PC-9 (cell line): ENCODE measurements around the gene DRAM1. TPM values are rescaled to one million over a fixed set of nuclear protein-coding genes. Genes with fewer than 3 reads are reported as not detected.

Experiments used
- BruUV-seq: library from RNA; stranded (reverse); fragments of 400-500 nt; replicated peaks from 2 replicates; lab custom pipeline; 2021; lab: Mats Ljungman, UMichigan
- CTCF ChIA-PET: fragments of 300-600 bp; sonication (Branson Sonifier 250); formaldehyde crosslinking; loops from one replicate; lab custom pipeline; 2022; ENCODE audit warnings: antibody characterized with exemption; lab: Charles Lee
- POLR2A ChIA-PET: fragments of 300-600 bp; sonication (Branson Sonifier 250); formaldehyde crosslinking; loops from one replicate; lab custom pipeline; 2022; ENCODE audit warnings: antibody characterized with exemption; ENCODE audit not compliant: unreplicated experiment; lab: Charles Lee
- DNase-seq, 2 experiments: peaks; one replicate each; pipeline versions ENCODE4 v3.0.0 to v3.0.0-alpha.2; 2015 to 2022; ENCODE audit warnings: mixed read lengths in 1 of 2
- H2AFZ ChIP-seq: fragments of 200-600 bp; sonication (generic); 2 replicates; pipeline ENCODE4 v1.8.1; 2017; ENCODE audit warnings: antibody characterized with exemption
- H3F3A ChIP-seq: fragments of 200-600 bp; sonication (generic); 2 replicates; pipeline ENCODE4 v1.8.1; 2017; ENCODE audit warnings: antibody characterized with exemption, mild to moderate bottlenecking, low read depth; ENCODE audit not compliant: insufficient read depth
- H3K27ac ChIP-seq: fragments of 200-600 bp; sonication (generic); 2 replicates; pipeline ENCODE4 v1.6.1; 2016; ENCODE audit warnings: mixed run types
- H3K27me3 ChIP-seq: fragments of 200-600 bp; sonication (generic); 2 replicates; pipeline ENCODE4 v1.6.1; 2016; ENCODE audit warnings: low read depth, mixed run types; ENCODE audit not compliant: insufficient read depth
- H3K36me3 ChIP-seq: fragments of 200-600 bp; sonication (generic); 2 replicates; pipeline ENCODE4 v1.6.1; 2016; ENCODE audit warnings: low read depth, mixed run types
- H3K4me1 ChIP-seq: fragments of 200-600 bp; sonication (generic); replicated peaks from 2 replicates; pipeline ENCODE4 v1.6.1; 2016; ENCODE audit warnings: mixed run types; ENCODE audit not compliant: insufficient read depth
- H3K4me2 ChIP-seq: fragments of 200-600 bp; sonication (generic); 2 replicates; pipeline ENCODE4 v1.6.1; 2017; ENCODE audit warnings: mixed run types
- H3K4me3 ChIP-seq: fragments of 200-600 bp; sonication (generic); 2 replicates; pipeline ENCODE4 v1.6.1; 2016; ENCODE audit warnings: mixed run types
- H3K79me2 ChIP-seq: fragments of 200-600 bp; sonication (generic); 2 replicates; pipeline ENCODE4 v1.6.1; 2017; ENCODE audit warnings: low read depth, mixed run types
- H3K9me2 ChIP-seq: fragments of 200-600 bp; sonication (generic); 2 replicates; pipeline ENCODE4 v1.8.1; 2017; ENCODE audit warnings: mild to moderate bottlenecking; ENCODE audit not compliant: insufficient read depth
- H3K9me3 ChIP-seq: fragments of 200-600 bp; sonication (generic); 2 replicates; pipeline ENCODE4 v1.8.1; 2016; ENCODE audit warnings: low read depth; ENCODE audit not compliant: insufficient read depth
- H4K20me1 ChIP-seq: fragments of 200-600 bp; sonication (generic); 2 replicates; pipeline ENCODE4 v1.8.1; 2017; ENCODE audit not compliant: insufficient read depth
- CTCF ChIP-seq: fragments of 200-600 bp; sonication (generic); conservative IDR thresholded peaks from 2 replicates; pipeline ENCODE4 v1.6.1; 2017; ENCODE audit warnings: mixed run types, antibody characterized with exemption, mild to moderate bottlenecking, moderate library complexity
- EZH2 ChIP-seq: fragments of 200-600 bp; sonication (generic); IDR thresholded peaks from 2 replicates; pipeline ENCODE4 v1.8.0; 2017; ENCODE audit warnings: antibody characterized with exemption, low read depth
- intact Hi-C: fragments of 100-400 bp; cut with micrococcal nuclease; formaldehyde crosslinking; loops from one replicate; pipeline ENCODE4 v1.10.0; 2022; ENCODE audit not compliant: unreplicated experiment
- total RNA-seq: library from RNA; stranded (reverse); gene quantifications from 2 replicates; pipeline ENCODE4 v1.2.3, GENCODE V29; 2021

Gene DRAM1
- total RNA-seq, 1 experiment from 2014 or later = 6.2 TPM

GRCh38 chr12:101933866-101934514, 56.6 kb downstream of the DRAM1 start:
- Histone ChIP-seq H3K4me1 (no peaks in the 10 kb centered on the region), H3F3A (no peaks in the 10 kb centered on the region), H3K4me2 (no peak overlapping the region), H3K9me3 (no peaks in the 10 kb centered on the region), H3K79me2 (no peaks in the 10 kb centered on the region), H3K27ac (no peak overlapping the region), H3K4me3 (no peak overlapping the region), H3K9me2 (no peaks in the 10 kb centered on the region), H3K36me3 (no peaks in the 10 kb centered on the region), H3K27me3 (no peaks in the 10 kb centered on the region), H4K20me1 (no peaks in the 10 kb centered on the region), H2AFZ (no peak overlapping the region)
- BruUV-seq = no TSS peak
- no peak for DNase-seq
- intact Hi-C loops = loop anchor here (10.0 kb wide), 1 partner anchor 551 kb away; the partner anchor contains the start of gene IGF1
- CTCF ChIA-PET = interaction anchor here (0.7 kb wide), 1 partner anchor 164 kb away, joined by 4 read pairs; no protein-coding TSS in a partner anchor
- POLR2A ChIA-PET = no interaction called here
- TF ChIP-seq EZH2 (no peak), CTCF (no peak)

GRCh38 chr12:101935890-101936746, 58.7 kb downstream of the DRAM1 start:
- no peaks in the 10 kb centered on the region for H3K4me1 ChIP-seq
- DNase-seq = peak in 1 of 2 experiments; percentile 10
- no peaks in the 10 kb centered on the region for H3K9me3 ChIP-seq
- H3K27me3 ChIP-seq = no peaks in the 10 kb centered on the region
- intact Hi-C loops = loop anchor here (5.0 to 10.0 kb wide), 4 partner anchors 59 to 549 kb away; partner anchors contain the start of genes ARL1, DRAM1 and IGF1
- H3K9me2 ChIP-seq = no peaks in the 10 kb centered on the region
- H3K4me2 ChIP-seq = no peak overlapping the region
- peak overlapping the region; percentile 53; the same call in 1 of the 2 replicates for H2AFZ ChIP-seq
- H3K36me3 ChIP-seq = no peaks in the 10 kb centered on the region
- TF ChIP-seq CTCF (no peak), EZH2 (no peak)
- H3K4me3 ChIP-seq = no peak overlapping the region
- no peaks in the 10 kb centered on the region for H4K20me1 ChIP-seq
- CTCF ChIA-PET = interaction anchor here (0.9 kb wide), 1 partner anchor 41 kb away, joined by 7 read pairs; no protein-coding TSS in a partner anchor
- POLR2A ChIA-PET = interaction anchor here (0.5 kb wide), 1 partner anchor 42 kb away, joined by 8 read pairs; no protein-coding TSS in a partner anchor
- H3F3A ChIP-seq = no peaks in the 10 kb centered on the region
- no peak overlapping the region for H3K27ac ChIP-seq
- no TSS peak for BruUV-seq
- no peaks in the 10 kb centered on the region for H3K79me2 ChIP-seq

GRCh38 chr12:101939306-101939705, 61.9 kb downstream of the DRAM1 start:
- H3K36me3 ChIP-seq = no peaks in the 10 kb centered on the region
- H3K9me2 ChIP-seq = no peaks in the 10 kb centered on the region
- H3K4me2 ChIP-seq = no peak overlapping the region
- H3K4me1 ChIP-seq = no peaks in the 10 kb centered on the region
- TF ChIP-seq CTCF (no peak), EZH2 (no peak)
- no peak overlapping the region for H3K27ac ChIP-seq
- H2AFZ ChIP-seq = no peak overlapping the region
- no peaks in the 10 kb centered on the region for H3K9me3 ChIP-seq
- no peak overlapping the region for H3K4me3 ChIP-seq
- H3K79me2 ChIP-seq = no peaks in the 10 kb centered on the region
- H4K20me1 ChIP-seq = no peaks in the 10 kb centered on the region
- CTCF ChIA-PET = no interaction called here
- POLR2A ChIA-PET = no interaction called here
- intact Hi-C loops = loop anchor here (1.0 to 10.0 kb wide), 5 partner anchors 62 to 801 kb away; partner anchors contain the start of genes ARL1, DRAM1 and IGF1
- BruUV-seq = no TSS peak
- no peaks in the 10 kb centered on the region for H3F3A ChIP-seq
- no peaks in the 10 kb centered on the region for H3K27me3 ChIP-seq
- no peak for DNase-seq
